Measurements from ENCODE around the gene ISOC1. TPM values are rescaled to one million over a fixed set of nuclear protein-coding genes. Genes with fewer than 3 reads are reported as not detected.

Gene ISOC1
- total RNA-seq, 4 donors from 2014 or later, result 15.6 to 43.0 (median 34.1) TPM

DNA sequence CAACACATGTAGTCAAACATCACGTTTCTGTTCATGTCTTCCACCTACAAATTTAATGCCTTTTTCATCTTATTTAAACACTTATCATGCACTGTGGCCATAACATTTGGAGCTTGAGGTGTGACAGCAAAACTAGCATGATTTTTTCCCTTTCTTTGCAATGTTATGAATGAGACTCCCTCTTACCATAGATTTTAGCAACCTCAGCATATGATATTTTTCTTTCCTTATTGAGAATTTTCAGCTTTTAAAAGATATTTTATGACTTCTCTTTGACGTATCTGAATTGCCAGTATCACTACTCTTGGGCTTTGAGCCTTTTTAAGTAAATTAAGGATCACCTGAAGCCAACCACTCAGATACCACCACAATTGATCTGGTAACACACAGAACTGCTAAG lies 32.7 kb upstream of the ISOC1 start:
- TF ChIP-seq CTCF (IDR thresholded peaks at IDR 0.05; ENCODE audit: low read depth), result no peak

GRCh38 chr5:129063483-129064113 lies 31.0 kb upstream of the ISOC1 start:
- TF ChIP-seq CTCF (IDR thresholded peaks at IDR 0.05; ENCODE audit: low read depth), result no peak

DNA sequence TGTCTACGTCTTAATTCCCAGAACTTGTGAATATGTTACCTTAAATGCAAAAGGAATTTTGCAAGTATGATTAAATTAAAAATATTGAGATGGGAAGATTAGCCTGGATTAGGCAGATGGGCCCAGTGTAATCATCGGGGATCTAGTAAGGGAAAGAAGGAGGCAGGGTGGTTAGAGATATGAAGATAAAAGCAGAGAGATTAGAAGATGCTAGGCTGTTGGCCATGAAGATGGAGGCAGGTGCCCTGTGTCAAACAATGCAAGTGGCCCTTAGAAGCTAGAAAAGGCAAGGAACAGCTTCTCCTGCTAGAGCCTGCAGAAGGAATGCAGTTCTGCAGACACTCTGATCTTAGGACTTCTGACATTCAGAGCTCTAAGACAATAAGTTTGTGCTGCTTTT lies 28.8 kb upstream of the ISOC1 start:
- no peak for TF ChIP-seq CTCF (IDR thresholded peaks at IDR 0.05; ENCODE audit: low read depth)

DNA sequence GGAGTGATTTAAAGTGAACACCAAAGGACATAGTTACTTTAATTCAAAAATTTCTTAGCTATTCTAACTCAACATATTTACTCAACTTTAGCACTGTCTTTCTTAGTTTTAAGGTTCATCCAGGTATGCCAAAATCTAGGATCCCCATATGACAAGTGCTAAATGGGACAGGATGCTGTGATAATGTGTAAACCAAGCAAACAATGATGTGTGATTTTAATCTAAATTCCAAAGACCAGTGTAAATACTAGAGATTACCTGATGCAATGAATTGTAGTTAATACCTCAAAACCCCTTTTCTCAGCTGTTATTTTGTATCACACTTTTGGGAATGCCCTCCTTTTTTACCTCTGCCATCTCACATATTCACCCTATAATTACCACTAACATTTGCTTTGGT lies 26.8 kb upstream of the ISOC1 start:
- no peak for TF ChIP-seq CTCF (IDR thresholded peaks at IDR 0.05; ENCODE audit: low read depth)

- no peak for TF ChIP-seq CTCF (IDR thresholded peaks at IDR 0.05; ENCODE audit: low read depth)
Measured at GRCh38 chr5:129069292-129069691, 25.3 kb upstream of the ISOC1 start.

DNA sequence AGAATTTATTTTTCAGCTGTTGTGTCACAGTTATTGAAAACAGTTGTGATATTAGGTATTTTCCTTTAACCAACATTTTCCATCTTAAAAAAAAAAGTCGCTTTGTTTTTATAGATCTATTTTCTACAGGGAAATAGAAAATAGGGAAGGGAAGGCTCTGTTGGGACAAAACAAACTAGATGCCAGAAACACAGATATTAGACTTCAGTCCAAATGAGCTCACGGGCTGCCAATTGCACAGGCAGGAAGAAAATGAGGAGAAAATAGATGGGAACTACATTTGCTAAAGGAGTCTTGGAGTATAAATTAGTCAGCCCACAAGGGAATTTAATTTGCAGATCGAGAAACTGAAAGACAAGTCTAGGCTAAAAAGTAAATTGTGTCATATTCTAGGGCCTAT lies 21.4 kb upstream of the ISOC1 start:
- no peak for TF ChIP-seq CTCF (IDR thresholded peaks at IDR 0.05; ENCODE audit: low read depth)

DNA sequence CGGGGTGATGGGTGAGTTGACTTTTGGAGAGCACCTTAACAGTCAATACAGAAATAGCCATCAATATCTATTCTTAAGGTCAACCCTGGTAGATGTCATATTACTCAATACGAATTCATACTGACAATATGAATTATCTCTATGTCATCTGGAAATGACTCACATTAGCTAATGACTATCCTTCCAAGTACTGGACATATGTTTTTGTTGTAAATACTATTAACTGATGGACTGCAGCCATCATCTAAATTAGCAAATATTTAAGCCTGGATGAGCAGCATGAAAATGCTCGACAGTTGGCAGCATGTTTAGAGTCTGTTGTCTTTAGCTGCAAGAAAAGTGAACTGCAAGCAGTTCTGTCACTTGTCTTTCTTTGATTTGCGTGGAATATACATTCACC lies 19.6 kb upstream of the ISOC1 start:
- TF ChIP-seq CTCF (IDR thresholded peaks at IDR 0.05; ENCODE audit: low read depth), result no peak

Data from subcutaneous adipose tissue (tissue), 4 donors.